ENCODE measurements around the gene SLC25A26.

The SLC25A26 gene

GRCh38 chr3:66402596-66403290 is 181.9 kb downstream of the SLC25A26 start:
- Mint-ChIP-seq H3K4me3 (no peak overlapping the region), H3K9me3 (no peaks in the 10 kb centered on the region), H3K36me3 (ENCODE audit: low read depth) (peaks cover 1% of the 10 kb centered on the region), H3K27ac (no peak overlapping the region), H3K4me1 (no peaks in the 10 kb centered on the region), H3K27me3 (no peaks in the 10 kb centered on the region)
- no peak for ATAC-seq
- DNase-seq: no peak

- Mint-ChIP-seq H3K27me3 (no peaks in the 10 kb centered on the region), H3K4me3 (no peak overlapping the region), H3K4me1 (peaks cover 2% of the 10 kb centered on the region), H3K9me3 (no peaks in the 10 kb centered on the region), H3K36me3 (ENCODE audit: low read depth) (no peaks in the 10 kb centered on the region), H3K27ac (no peak overlapping the region)
- DNase-seq (no peak), ATAC-seq (no peak)
These were observed 182.7 kb downstream of the SLC25A26 start for GRCh38 chr3:66403323-66403990.

- Mint-ChIP-seq H3K36me3 (ENCODE audit: low read depth) (no peaks in the 10 kb centered on the region), H3K27me3 (no peaks in the 10 kb centered on the region), H3K27ac (no peak overlapping the region), H3K4me1 (peaks cover 2% of the 10 kb centered on the region), H3K4me3 (no peak overlapping the region), H3K9me3 (no peaks in the 10 kb centered on the region)
- DNase-seq (no peak), ATAC-seq (no peak)
These were observed 183.4 kb downstream of the SLC25A26 start for GRCh38 chr3:66404197-66404596.

GRCh38 chr3:66404903-66405700 is 184.3 kb downstream of the SLC25A26 start:
- Mint-ChIP-seq H3K36me3 (ENCODE audit: low read depth) (no peaks in the 10 kb centered on the region), H3K27ac (no peak overlapping the region), H3K4me3 (no peak overlapping the region), H3K27me3 (no peaks in the 10 kb centered on the region), H3K4me1 (peaks cover 2% of the 10 kb centered on the region), H3K9me3 (no peaks in the 10 kb centered on the region)
- no peak for DNase-seq
- ATAC-seq: no peak

- no peaks in the 10 kb centered on the region for H3K9me3 Mint-ChIP-seq
- H3K27me3 Mint-ChIP-seq: no peaks in the 10 kb centered on the region
- no peak overlapping the region for H3K27ac Mint-ChIP-seq
- H3K36me3 Mint-ChIP-seq (ENCODE audit: low read depth): no peaks in the 10 kb centered on the region
- ATAC-seq: no peak
- H3K4me1 Mint-ChIP-seq: peaks cover 2% of the 10 kb centered on the region
- no peak overlapping the region for H3K4me3 Mint-ChIP-seq
- DNase-seq: no peak
These were observed 184.9 kb downstream of the SLC25A26 start for GRCh38 chr3:66405701-66406091.

- H3K9me3 Mint-ChIP-seq: no peaks in the 10 kb centered on the region
- H3K4me3 Mint-ChIP-seq: no peak overlapping the region
- DNase-seq: no peak
- peaks cover 2% of the 10 kb centered on the region for H3K4me1 Mint-ChIP-seq
- no peaks in the 10 kb centered on the region for H3K36me3 Mint-ChIP-seq (ENCODE audit: low read depth)
- ATAC-seq: no peak
- no peak overlapping the region for H3K27ac Mint-ChIP-seq
- no peaks in the 10 kb centered on the region for H3K27me3 Mint-ChIP-seq
These were observed 185.4 kb downstream of the SLC25A26 start for GRCh38 chr3:66406163-66406562.

GRCh38 chr3:66406831-66407610 is 186.2 kb downstream of the SLC25A26 start:
- H3K9me3 Mint-ChIP-seq: no peaks in the 10 kb centered on the region
- ATAC-seq (no peak), DNase-seq (no peak)
- no peak overlapping the region for H3K4me3 Mint-ChIP-seq
- no peaks in the 10 kb centered on the region for H3K27me3 Mint-ChIP-seq
- peaks cover 2% of the 10 kb centered on the region for H3K4me1 Mint-ChIP-seq
- H3K36me3 Mint-ChIP-seq (ENCODE audit: low read depth): peaks cover 3% of the 10 kb centered on the region
- no peak overlapping the region for H3K27ac Mint-ChIP-seq

- Mint-ChIP-seq H3K27me3 (no peaks in the 10 kb centered on the region), H3K27ac (no peak overlapping the region), H3K4me1 (peaks cover 6% of the 10 kb centered on the region), H3K36me3 (ENCODE audit: low read depth) (peaks cover 3% of the 10 kb centered on the region), H3K9me3 (no peaks in the 10 kb centered on the region), H3K4me3 (no peak overlapping the region)
- DNase-seq (peak; percentile 77), ATAC-seq (peak; percentile 74)
These were observed 186.9 kb downstream of the SLC25A26 start for GRCh38 chr3:66407611-66408218.

- no peaks in the 10 kb centered on the region for H3K27me3 Mint-ChIP-seq
- H3K4me1 Mint-ChIP-seq: peaks cover 17% of the 10 kb centered on the region
- no peaks in the 10 kb centered on the region for H3K9me3 Mint-ChIP-seq
- H3K4me3 Mint-ChIP-seq: no peak overlapping the region
- ATAC-seq (no peak), DNase-seq (no peak)
- H3K27ac Mint-ChIP-seq: no peak overlapping the region
- H3K36me3 Mint-ChIP-seq (ENCODE audit: low read depth): peaks cover 4% of the 10 kb centered on the region
These were observed 189.3 kb downstream of the SLC25A26 start for GRCh38 chr3:66409771-66410754.

- peaks cover 4% of the 10 kb centered on the region for H3K36me3 Mint-ChIP-seq (ENCODE audit: low read depth)
These were observed 190.2 kb downstream of the SLC25A26 start for GRCh38 chr3:66410976-66411375.

GRCh38 chr3:66411474-66411873 is 190.7 kb downstream of the SLC25A26 start:
- Mint-ChIP-seq H3K36me3 (ENCODE audit: low read depth) (peaks cover 4% of the 10 kb centered on the region), H3K27me3 (no peaks in the 10 kb centered on the region), H3K4me3 (no peak overlapping the region), H3K27ac (no peak overlapping the region), H3K9me3 (no peaks in the 10 kb centered on the region), H3K4me1 (peaks cover 17% of the 10 kb centered on the region)
- ATAC-seq (no peak), DNase-seq (no peak)

More at GRCh38 chr3:66410976-66411375, 190.2 kb downstream of the SLC25A26 start:
- Mint-ChIP-seq H3K4me1 (peaks cover 17% of the 10 kb centered on the region), H3K27ac (no peak overlapping the region), H3K4me3 (no peak overlapping the region), H3K9me3 (no peaks in the 10 kb centered on the region), H3K27me3 (no peaks in the 10 kb centered on the region)
- DNase-seq (no peak), ATAC-seq (no peak)

GRCh38 chr3:66411961-66412887 is 191.4 kb downstream of the SLC25A26 start:
- H3K36me3 Mint-ChIP-seq (ENCODE audit: low read depth): peaks cover 4% of the 10 kb centered on the region
- no peak overlapping the region for H3K4me3 Mint-ChIP-seq
- peaks cover 17% of the 10 kb centered on the region for H3K4me1 Mint-ChIP-seq
- ATAC-seq (no peak), DNase-seq (no peak)
- no peaks in the 10 kb centered on the region for H3K9me3 Mint-ChIP-seq
- H3K27me3 Mint-ChIP-seq: no peaks in the 10 kb centered on the region
- H3K27ac Mint-ChIP-seq: no peak overlapping the region

All from activated naive CD8-positive, alpha-beta T cell treated with anti-CD3 and anti-CD28 coated beads, Interleukin-2, amount 50 U/mL, for 24 hours (primary cell).